ENCODE measurements around the gene ACVR1B. TPM values are rescaled to one million over a fixed set of nuclear protein-coding genes. Genes with fewer than 3 reads are reported as not detected.
A peak's percentile ranks its signal among the peaks of the same experiment; 100 is the strongest.

Gene ACVR1B
- total and polyA plus RNA-seq, 9 of the 15 experiments (the other 6 are each of a cell fraction or from before 2014, with no cell fraction given) = 0.97 to 15.1 (median 6.8) TPM

DNA sequence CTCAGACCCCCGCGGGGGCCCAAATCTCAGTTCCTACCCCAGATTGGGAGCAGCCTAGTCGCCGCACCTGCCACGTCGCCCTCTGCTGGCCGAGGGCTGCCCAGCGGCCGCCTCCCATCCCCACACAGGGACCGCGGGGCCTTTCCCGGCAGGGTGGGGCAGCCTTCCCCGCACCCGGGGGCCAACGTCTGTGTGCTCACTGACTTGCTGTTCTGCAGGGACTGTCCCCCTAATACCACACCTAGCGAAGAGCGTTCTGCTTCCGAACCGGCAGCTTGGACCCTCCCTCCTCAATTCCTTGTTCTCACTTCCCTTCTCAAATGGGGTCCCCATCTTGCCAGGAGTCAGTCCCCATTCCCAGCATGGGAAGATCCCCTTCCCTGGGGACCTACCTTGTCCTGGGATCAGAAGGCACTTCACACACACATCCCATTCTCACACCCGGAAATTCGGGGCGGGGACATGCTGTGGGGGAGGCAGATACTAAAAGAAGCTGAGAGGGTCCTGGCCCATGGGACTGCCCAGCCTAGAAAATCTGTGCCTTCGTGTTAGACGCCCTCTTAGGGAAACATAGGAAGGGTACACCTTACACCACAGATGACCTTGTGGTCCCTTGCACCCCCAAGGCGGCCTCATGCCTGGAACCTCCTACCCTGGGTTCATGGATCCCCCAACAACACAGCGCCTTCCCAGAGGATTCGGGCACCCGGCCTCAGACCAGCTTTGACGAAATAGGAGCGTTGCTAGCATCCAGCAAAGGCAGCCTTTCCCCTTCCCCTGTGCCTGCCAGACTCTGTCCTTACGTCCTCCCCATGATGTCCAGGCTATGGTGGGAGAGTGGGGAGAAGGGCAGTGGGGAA, 27.8 kb upstream of the ACVR1B start (continued):
- TF ChIP-seq ESRRA (IDR thresholded peaks at IDR 0.05; ENCODE audit: borderline replicate concordance, low read depth) (0 out of 2 replicates have a peak, but pooled peaks have one; percentile 10), KDM1A (IDR thresholded peaks at IDR 0.05) (peak; percentile 62 to 66; a peak in 2 of 4 replicates), RBFOX2 (IDR thresholded peaks at IDR 0.05; ENCODE audit: low read depth, low read length) (0 out of 2 replicates have a peak, but pooled peaks have one; percentile 25), MYC (IDR thresholded peaks at IDR 0.05; ENCODE audit: low read depth, low read length) (no peak), MYC (CRISPR knock-in tag; IDR thresholded peaks at IDR 0.05; ENCODE audit: borderline replicate concordance, low read depth) (no peak), SMARCE1 (IDR thresholded peaks at IDR 0.05) (no peak), HMG20A (CRISPR knock-in tag; conservative IDR thresholded peaks at IDR 0.05) (no peak), ZNF274 (IDR thresholded peaks at IDR 0.05; ENCODE audit: borderline replicate concordance, low read depth, low read length) (no peak), MAFF (IDR thresholded peaks at IDR 0.05; ENCODE audit: low read length) (no peak), RBM34 (IDR thresholded peaks at IDR 0.05; ENCODE audit: borderline replicate concordance, insufficient read depth, low read length) (no peak), ETS2 (tag; IDR thresholded peaks at IDR 0.05; ENCODE audit: borderline replicate concordance, poor library complexity, severe bottlenecking) (no peak), ZBTB17 (CRISPR knock-in tag; IDR thresholded peaks at IDR 0.05) (no peak), YY1 (IDR thresholded peaks at IDR 0.05; ENCODE audit: borderline replicate concordance in 1 of 3, control insufficient read depth in 1 of 3, extremely low read depth in 1 of 3, insufficient read depth in 3 of 3, insufficient read length in 1 of 3, insufficient replicate concordance in 2 of 3, low read depth in 1 of 3, low read length in 2 of 3) (peak in 2 of 3 experiments; percentile 11 to 25), MTA3 (IDR thresholded peaks at IDR 0.05; ENCODE audit: borderline replicate concordance) (peak; percentile 70; the same call in 1 of the 2 replicates)
- TF ChIP-seq, protein P1, sequence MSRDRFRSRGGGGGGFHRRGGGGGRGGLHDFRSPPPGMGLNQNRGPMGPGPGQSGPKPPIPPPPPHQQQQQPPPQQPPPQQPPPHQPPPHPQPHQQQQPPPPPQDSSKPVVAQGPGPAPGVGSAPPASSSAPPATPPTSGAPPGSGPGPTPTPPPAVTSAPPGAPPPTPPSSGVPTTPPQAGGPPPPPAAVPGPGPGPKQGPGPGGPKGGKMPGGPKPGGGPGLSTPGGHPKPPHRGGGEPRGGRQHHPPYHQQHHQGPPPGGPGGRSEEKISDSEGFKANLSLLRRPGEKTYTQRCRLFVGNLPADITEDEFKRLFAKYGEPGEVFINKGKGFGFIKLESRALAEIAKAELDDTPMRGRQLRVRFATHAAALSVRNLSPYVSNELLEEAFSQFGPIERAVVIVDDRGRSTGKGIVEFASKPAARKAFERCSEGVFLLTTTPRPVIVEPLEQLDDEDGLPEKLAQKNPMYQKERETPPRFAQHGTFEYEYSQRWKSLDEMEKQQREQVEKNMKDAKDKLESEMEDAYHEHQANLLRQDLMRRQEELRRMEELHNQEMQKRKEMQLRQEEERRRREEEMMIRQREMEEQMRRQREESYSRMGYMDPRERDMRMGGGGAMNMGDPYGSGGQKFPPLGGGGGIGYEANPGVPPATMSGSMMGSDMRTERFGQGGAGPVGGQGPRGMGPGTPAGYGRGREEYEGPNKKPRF (IDR thresholded peaks at IDR 0.05; ENCODE audit: low read depth, low read length) = no peak
- TF ChIP-seq, protein P2, sequence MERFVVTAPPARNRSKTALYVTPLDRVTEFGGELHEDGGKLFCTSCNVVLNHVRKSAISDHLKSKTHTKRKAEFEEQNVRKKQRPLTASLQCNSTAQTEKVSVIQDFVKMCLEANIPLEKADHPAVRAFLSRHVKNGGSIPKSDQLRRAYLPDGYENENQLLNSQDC (CRISPR knock-in tag; IDR thresholded peaks at IDR 0.05) = no peak
- TF ChIP-seq, protein P3, sequence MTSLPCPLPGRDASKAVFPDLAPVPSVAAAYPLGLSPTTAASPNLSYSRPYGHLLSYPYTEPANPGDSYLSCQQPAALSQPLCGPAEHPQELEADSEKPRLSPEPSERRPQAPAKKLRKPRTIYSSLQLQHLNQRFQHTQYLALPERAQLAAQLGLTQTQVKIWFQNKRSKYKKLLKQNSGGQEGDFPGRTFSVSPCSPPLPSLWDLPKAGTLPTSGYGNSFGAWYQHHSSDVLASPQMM (CRISPR knock-in tag; IDR thresholded peaks at IDR 0.05) = no peak
- TF ChIP-seq, protein P4, sequence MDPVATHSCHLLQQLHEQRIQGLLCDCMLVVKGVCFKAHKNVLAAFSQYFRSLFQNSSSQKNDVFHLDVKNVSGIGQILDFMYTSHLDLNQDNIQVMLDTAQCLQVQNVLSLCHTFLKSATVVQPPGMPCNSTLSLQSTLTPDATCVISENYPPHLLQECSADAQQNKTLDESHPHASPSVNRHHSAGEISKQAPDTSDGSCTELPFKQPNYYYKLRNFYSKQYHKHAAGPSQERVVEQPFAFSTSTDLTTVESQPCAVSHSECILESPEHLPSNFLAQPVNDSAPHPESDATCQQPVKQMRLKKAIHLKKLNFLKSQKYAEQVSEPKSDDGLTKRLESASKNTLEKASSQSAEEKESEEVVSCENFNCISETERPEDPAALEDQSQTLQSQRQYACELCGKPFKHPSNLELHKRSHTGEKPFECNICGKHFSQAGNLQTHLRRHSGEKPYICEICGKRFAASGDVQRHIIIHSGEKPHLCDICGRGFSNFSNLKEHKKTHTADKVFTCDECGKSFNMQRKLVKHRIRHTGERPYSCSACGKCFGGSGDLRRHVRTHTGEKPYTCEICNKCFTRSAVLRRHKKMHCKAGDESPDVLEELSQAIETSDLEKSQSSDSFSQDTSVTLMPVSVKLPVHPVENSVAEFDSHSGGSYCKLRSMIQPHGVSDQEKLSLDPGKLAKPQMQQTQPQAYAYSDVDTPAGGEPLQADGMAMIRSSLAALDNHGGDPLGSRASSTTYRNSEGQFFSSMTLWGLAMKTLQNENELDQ (CRISPR knock-in tag; IDR thresholded peaks at IDR 0.05; ENCODE audit: borderline replicate concordance) = no peak
- TF ChIP-seq, protein P5, sequence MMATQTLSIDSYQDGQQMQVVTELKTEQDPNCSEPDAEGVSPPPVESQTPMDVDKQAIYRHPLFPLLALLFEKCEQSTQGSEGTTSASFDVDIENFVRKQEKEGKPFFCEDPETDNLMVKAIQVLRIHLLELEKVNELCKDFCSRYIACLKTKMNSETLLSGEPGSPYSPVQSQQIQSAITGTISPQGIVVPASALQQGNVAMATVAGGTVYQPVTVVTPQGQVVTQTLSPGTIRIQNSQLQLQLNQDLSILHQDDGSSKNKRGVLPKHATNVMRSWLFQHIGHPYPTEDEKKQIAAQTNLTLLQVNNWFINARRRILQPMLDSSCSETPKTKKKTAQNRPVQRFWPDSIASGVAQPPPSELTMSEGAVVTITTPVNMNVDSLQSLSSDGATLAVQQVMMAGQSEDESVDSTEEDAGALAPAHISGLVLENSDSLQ (IDR thresholded peaks at IDR 0.05) = no peak
